Testis (tissue), 3 donors: ENCODE results near the gene FSTL4. TPM values are rescaled to one million over a fixed set of nuclear protein-coding genes. Genes with fewer than 3 reads are reported as not detected.
A peak's percentile ranks its signal among the peaks of the same experiment; 100 is the strongest.

ENCODE experiments used
- DNase-seq: peaks from one replicate; pipeline ENCODE4 v3.0.0-alpha.2; 2019
- H3K27ac ChIP-seq, 2 donors: fragments of 200-600 bp; sonication (generic); one replicate each; pipeline ENCODE4 v1.5.1; 2019
- H3K27me3 ChIP-seq: fragments of 200-600 bp; sonication (generic); one replicate; pipeline ENCODE4 v1.5.1; 2019
- H3K36me3 ChIP-seq: fragments of 200-600 bp; sonication (generic); one replicate; pipeline ENCODE4 v1.5.1; 2017; ENCODE audit warnings: low read depth; ENCODE audit errors: missing control alignments
- H3K4me1 ChIP-seq: fragments of 200-600 bp; sonication (generic); one replicate; pipeline ENCODE4 v1.5.1; 2019
- H3K4me3 ChIP-seq, 2 donors: fragments of 200-600 bp; sonication (generic); one replicate each; pipeline ENCODE4 v1.5.1; 2017 to 2019
- H3K9me3 ChIP-seq: fragments of 200-600 bp; sonication (generic); one replicate; pipeline ENCODE4 v1.5.1; 2017
- CTCF ChIP-seq, 3 experiments: fragments of 450-650 bp in 2 of 3; fragments of 200-600 bp in 1 of 3; sonication (generic) in 1 of 3; IDR thresholded peaks; one replicate each; pipeline ENCODE4 v1.5.1; 2016 to 2019; ENCODE audit warnings: antibody characterized with exemption in 3 of 3, mild to moderate bottlenecking in 2 of 3, moderate library complexity in 1 of 3
- POLR2A ChIP-seq: fragments of 450-650 bp; IDR thresholded peaks from one replicate; pipeline ENCODE4 v1.6.1; 2017; ENCODE audit warnings: antibody characterized with exemption, mild to moderate bottlenecking, moderate library complexity
- WGBS, 2 donors: methylation state at CpG; one replicate each; pipeline ENCODE4 v1.1.5; 2018; 5-methylcytosine and 5-hydroxymethylcytosine counted together
- intact Hi-C: fragments of 100-400 bp; cut with DNase I; formaldehyde crosslinking; loops from one replicate; pipeline ENCODE4 v1.15.1; 2023; ENCODE audit warnings: low total_unique reads
- polyA plus RNA-seq: library from polyadenylated mRNA; stranded (reverse); fragments of 350-450 nt; fragmentation: Illumina TruSeq; extraction: RNeasy Lipid Tissue Mini Kit (QIAGEN cat#74804); gene quantifications from one replicate; pipeline ENCODE4 v1.2.3, GENCODE V29; 2014; ENCODE audit warnings: low read depth, low replicate concordance; ENCODE audit not compliant: insufficient read depth
- total RNA-seq, 2 donors: library from RNA; depleted of rRNA; stranded (reverse); fragments of >200 nt; gene quantifications; one replicate each; pipeline ENCODE4 v1.2.3, GENCODE V29; 2016

FSTL4 gene
- total and polyA plus RNA-seq, 3 donors from 2014 or later = 7.1 to 8.6 (median 7.4) TPM

- Histone ChIP-seq H3K4me1 (peaks cover 8% of the 10 kb centered on the region), H3K4me3 (peak overlapping the region in 1 of 2 donors; percentile 46), H3K36me3 (no peaks in the 10 kb centered on the region), H3K27ac (no peak overlapping the region), H3K27me3 (no peaks in the 10 kb centered on the region), H3K9me3 (no peaks in the 10 kb centered on the region)
- no peak for DNase-seq
- TF ChIP-seq POLR2A (no peak), CTCF (IDR thresholded peaks at IDR 0.05) (no peak)
- WGBS, 2 donors = 46 to 60% methylated on average over 4 to 5 of the region's 5 CpGs
- intact Hi-C loops = no loop called here
Observed at GRCh38 chr5:133613184-133613583, 843 bp upstream of the FSTL4 start.

GRCh38 chr5:133611357-133612248 is 738 bp downstream of the FSTL4 start:
- Histone ChIP-seq H3K27ac (no peak overlapping the region), H3K4me3 (peak overlapping the region; percentile 46 to 49), H3K4me1 (peaks cover 8% of the 10 kb centered on the region), H3K36me3 (no peaks in the 10 kb centered on the region), H3K9me3 (no peaks in the 10 kb centered on the region), H3K27me3 (no peaks in the 10 kb centered on the region)
- intact Hi-C loops = no loop called here
- WGBS, 2 donors = 1% methylated on average over 74 of the region's 91 CpGs; no CpG with 5 or more reads in 1 of the 2 donors
- TF ChIP-seq POLR2A (no peak), CTCF (IDR thresholded peaks at IDR 0.05) (no peak)
- DNase-seq = peak; percentile 24

- Histone ChIP-seq H3K4me1 (peaks cover 8% of the 10 kb centered on the region), H3K4me3 (peak overlapping the region; percentile 46 to 49), H3K36me3 (no peaks in the 10 kb centered on the region), H3K27ac (no peak overlapping the region), H3K27me3 (no peaks in the 10 kb centered on the region), H3K9me3 (no peaks in the 10 kb centered on the region)
- 5 to 9% methylated on average over 33 to 39 of the region's 57 CpGs for WGBS, 2 donors
- TF ChIP-seq POLR2A (no peak), CTCF (IDR thresholded peaks at IDR 0.05) (peak in 2 of 3 experiments; percentile 40 to 47)
- peak; percentile 79 for DNase-seq
- intact Hi-C loops = no loop called here
Observed at GRCh38 chr5:133610489-133611356, 1.6 kb downstream of the FSTL4 start.

- no peaks in the 10 kb centered on the region for H3K9me3 ChIP-seq
- H3K27me3 ChIP-seq = no peaks in the 10 kb centered on the region
Observed at GRCh38 chr5:133607451-133607850, 4.9 kb downstream of the FSTL4 start.

More at GRCh38 chr5:133607451-133607850, 4.9 kb downstream of the FSTL4 start:
- no peak overlapping the region for H3K4me3 ChIP-seq
- H3K27ac ChIP-seq = no peak overlapping the region
- H3K4me1 ChIP-seq = peaks cover 8% of the 10 kb centered on the region
- H3K36me3 ChIP-seq = no peaks in the 10 kb centered on the region
- intact Hi-C loops = no loop called here
- DNase-seq = no peak
- TF ChIP-seq POLR2A = no peak
- TF ChIP-seq CTCF (IDR thresholded peaks at IDR 0.05) = no peak
- WGBS, 2 donors = 63 to 71% methylated on average over 6 of the region's 6 CpGs
